NCI-H1092 (cell line): ENCODE results near the gene R3HDML.
"Not testable (repeated sequence)": the region's sequence is repeated elsewhere in the genome, so short reads cannot be mapped to it uniquely, and the experiment has no call there.

Experiments
- DNase-seq: peaks from one replicate; lab custom pipeline; 2025; lab: John Stamatoyannopoulos, UW

The R3HDML gene

DNA sequence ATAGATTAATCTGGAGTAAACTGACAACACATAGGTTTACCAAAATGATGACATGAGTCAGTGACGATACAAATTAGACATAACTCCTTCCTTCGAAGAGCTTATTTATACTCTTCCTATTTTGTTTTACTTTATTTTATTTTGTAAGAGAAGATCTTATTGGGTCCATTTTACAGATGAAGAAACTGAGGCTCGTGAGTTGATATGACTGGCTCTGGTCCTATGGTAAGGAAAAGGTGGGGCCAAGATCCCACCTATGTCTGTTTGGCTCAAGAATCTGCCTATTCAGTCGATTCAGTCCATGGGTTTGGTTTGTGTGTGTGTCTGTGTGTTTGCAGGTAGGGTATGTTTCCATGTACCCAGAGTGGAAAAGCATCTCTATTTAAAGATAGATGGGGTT is 8.4 kb upstream of the R3HDML start:
- no peak for DNase-seq

DNA sequence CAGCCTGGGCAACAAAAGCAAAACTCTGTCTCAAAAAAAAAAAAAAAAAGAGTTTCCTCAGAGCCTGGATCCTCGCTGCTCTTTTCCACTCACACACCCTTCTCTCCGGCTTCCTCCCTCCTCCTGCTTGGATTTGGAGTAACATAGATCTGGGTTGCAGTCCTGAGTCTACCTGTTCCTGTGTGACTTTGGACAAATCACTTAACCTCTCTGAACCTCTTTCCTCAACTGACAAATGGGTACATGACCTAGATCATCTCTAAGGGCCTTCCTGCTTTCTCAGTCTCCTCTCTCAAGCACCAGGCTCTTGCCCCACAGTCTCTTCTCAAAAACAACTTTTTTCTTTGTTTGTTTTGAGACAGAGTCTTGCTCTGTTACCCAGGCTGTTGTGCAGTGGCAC is 5.6 kb upstream of the R3HDML start:
- no peak for DNase-seq

GRCh38 chr20:44334306-44334705 is 2.5 kb upstream of the R3HDML start:
- DNase-seq: no peak

- DNase-seq: no peak
These were observed 2.1 kb upstream of the R3HDML start for GRCh38 chr20:44334709-44335108.

DNA sequence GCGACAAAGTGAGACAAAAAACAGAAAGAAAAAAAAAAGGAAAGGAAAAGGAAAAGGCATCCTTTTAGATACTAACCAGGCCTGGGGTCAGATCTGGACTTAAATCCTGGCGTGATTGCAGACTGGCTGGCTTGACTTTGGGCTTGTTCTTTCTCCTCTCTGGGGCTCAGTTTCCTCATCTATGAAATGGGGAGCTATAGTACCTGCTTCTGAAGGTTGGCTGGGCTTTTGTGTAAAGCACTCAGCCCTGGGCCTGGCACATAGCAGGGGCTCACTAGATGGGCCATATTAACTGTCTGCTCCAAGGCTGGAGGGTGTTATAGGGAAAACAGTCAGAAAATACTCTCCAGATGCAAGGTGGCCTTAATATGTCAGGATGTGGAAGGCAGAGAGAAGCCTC is 1.2 kb upstream of the R3HDML start:
- DNase-seq: no peak

DNA sequence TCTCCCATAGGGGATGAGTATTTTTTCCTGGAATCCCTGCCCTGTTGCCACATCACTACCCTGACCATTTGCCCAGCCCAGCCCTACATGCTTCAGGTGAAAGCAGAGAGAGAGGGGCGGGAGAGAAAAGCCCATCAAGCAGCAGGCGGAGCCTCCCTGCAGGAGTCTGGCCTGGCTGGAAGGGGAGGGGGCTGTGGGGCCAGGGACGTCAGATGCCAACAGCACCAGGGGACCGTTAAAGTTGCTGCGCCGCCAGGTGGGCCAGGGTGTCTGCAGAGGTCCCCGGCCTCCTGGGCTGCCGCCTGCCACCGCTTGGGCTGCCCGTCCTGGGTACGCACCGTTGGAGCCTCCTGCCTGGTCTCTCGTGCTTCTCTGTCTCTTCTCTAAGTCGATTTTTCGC is 757 bp upstream of the R3HDML start:
- DNase-seq: no peak

GRCh38 chr20:44342248-44342647 is 5.4 kb downstream of the R3HDML start:
- DNase-seq: no peak

GRCh38 chr20:44343162-44343675 is 6.4 kb downstream of the R3HDML start:
- DNase-seq: no peak

DNA sequence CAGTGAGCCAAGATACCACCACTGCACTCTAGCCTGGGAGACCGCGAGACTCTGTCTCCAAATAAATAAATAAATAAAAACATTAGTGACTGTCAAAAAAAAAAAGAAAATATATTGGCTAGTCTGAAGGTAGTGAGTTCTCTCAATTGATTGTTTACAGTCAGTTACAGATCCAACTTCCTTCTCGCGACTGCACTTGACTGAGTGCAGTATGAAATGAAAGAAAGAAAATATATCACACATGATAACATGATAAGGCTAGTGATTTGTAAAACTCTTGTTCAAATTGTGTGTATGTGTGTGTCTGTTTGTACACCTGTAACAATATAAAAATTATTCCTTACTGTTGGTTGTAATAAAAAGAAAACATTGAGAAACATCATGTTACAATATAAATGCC is 7.9 kb downstream of the R3HDML start:
- no peak for DNase-seq

GRCh38 chr20:44345147-44345546 is 8.3 kb downstream of the R3HDML start:
- DNase-seq: no peak

DNA sequence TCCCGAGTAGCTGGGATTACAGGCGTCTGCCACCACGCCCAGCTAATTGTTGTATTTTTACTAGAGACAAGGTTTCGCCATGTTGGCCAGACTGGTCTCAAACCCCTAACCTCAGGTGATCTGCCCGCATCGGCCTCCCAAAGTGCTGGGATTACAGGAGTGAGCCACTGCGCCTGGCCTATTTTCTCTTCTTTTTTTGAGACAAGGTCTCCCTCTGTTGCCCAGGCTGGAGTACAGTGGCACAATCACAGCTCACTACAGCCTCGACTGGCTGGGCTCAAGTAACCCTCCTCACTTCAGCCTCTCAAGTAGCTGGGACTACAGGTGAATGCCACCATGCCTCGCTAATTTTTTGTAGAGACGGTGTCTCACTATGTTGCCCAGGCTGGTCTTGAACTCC is 9.1 kb downstream of the R3HDML start:
- not testable (repeated sequence) for DNase-seq

GRCh38 chr20:44348168-44348659 is 11.4 kb downstream of the R3HDML start:
- DNase-seq: no peak

GRCh38 chr20:44349349-44349748 is 12.5 kb downstream of the R3HDML start:
- DNase-seq: no peak

DNA sequence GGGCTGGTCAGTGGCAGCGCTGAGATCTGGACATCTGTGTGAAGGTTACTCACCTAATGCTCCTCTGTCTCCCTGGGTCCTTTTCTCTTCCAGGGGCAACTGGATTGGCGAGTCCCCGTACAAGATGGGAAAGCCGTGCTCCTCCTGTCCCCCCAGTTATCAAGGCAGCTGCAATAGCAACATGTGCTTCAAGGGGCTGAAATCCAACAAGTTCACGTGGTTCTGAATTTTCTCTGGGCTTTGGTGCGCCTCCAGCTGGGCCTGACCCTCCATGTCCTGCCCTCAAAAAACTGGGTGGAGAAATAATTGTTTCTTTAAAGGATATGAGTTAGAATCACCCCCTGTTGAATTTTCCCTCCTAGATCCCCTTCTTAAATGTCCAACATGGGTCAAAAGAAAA is 13.7 kb downstream of the R3HDML start:
- no peak for DNase-seq

DNA sequence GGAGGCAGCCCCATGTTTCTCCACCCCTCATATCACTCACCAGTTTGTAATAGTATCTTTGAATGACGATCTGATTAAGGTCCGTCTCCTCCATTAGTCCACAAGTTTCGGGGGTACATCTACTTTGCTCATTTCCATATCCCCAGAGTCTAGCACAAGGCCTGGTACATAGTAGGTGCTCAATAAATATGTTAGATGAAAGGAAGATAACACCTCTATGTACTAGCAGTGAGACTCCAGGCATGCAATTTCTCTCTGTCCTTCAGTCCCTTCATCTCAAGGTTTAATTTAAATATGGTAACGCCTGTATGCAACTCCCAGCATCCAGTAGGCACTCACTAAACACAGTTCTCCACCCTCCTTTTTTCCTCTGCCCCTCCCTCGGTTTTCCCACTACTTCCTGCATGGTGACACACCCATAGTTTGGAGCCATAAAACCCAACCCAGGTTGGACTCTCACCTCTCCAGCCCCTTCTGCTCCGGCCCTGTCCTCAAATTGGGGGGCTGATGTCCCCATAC is 18.2 kb downstream of the R3HDML start:
- no peak for DNase-seq

- no peak for DNase-seq
These were observed 18.9 kb downstream of the R3HDML start, which contains the start of gene HNF4A for GRCh38 chr20:44355498-44356352. Gene HNF4A, plus strand, starts transcription at chr20:44355699. Its CDS starts 106 bp downstream, at chr20:44355805.

- no peak for DNase-seq
These were observed 19.5 kb downstream of the R3HDML start for GRCh38 chr20:44356353-44356723.

GRCh38 chr20:44357020-44357419 is 20.2 kb downstream of the R3HDML start:
- DNase-seq: no peak

DNA sequence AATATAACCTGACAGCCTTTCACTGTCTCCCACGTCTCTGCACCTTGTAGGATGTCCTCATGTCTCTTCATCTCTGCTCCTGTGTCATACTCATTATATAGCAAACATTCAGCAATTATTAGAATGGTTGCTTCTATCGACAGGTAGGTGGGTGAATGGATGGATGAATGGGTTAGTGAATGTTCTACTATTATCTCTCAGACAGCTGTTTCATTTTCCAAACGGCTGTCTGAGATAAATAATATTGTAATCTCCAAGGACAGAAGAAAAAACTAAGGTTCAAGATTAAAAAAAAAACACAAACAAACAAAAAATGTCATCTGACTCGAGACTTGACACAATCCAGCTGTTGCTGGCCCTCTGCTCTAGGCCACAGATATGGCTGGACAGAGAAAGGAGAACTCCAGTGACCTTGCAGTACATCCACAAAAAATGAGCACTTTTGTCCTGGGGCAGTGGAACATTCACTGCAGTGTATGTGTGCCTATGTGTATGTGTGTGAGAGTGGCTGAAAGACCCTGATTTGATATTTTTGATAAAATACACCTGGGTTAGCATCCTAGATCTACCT is 20.8 kb downstream of the R3HDML start:
- DNase-seq: no peak

- DNase-seq: no peak
These were observed 21.9 kb downstream of the R3HDML start for GRCh38 chr20:44358776-44359175.

DNA sequence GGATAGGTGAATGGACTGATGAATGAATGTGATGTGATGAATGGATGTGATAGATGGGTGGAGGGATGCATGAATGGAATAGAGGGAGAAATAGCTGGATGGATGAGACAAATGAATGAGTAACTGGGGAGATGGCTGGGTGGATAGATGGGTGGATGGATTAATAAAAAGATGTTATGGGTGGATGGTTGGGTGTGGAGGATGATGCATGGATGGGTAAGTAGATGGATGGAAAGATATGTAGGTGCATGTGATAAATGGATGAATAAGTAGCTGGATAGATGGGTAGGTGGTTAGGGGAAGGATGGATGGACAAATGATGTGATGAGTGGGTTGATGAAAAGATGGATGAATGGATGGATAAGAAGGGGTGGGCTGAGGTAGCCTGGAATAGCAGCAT is 23.4 kb downstream of the R3HDML start:
- no peak for DNase-seq

- no peak for DNase-seq
These were observed 24.2 kb downstream of the R3HDML start for GRCh38 chr20:44361021-44361420.

GRCh38 chr20:44362466-44362940 is 25.7 kb downstream of the R3HDML start:
- no peak for DNase-seq
